GM20431 (cell line): Measurements from ENCODE around the gene CELA3B.

Experiments
- in situ Hi-C: fragments of 300-500 bp; cut with MseI, MboI; formaldehyde crosslinking; loops from one replicate; pipeline ENCODE4 v1.15.0; 2020; ENCODE audit warnings: low sequenced_read_pairs; ENCODE audit not compliant: unreplicated experiment

CELA3B gene

DNA sequence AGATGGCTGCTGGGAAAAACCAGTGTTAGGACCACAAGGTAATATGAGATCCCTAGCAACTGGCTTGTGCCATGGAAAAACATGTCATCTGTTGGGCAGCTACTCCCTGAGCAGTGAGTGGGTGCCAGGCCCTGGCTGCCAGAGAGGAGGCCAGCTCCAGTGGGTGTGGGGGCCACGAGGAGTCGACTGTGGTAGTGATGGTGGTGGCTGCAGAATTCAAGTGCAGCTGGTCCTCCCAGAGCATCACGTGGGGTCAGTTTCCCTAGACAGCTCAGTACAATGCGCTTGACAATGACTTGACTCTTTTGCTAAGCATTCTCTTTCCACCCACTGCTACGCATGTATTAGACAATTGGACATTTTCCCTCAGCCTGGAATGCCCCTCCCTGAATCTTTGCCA, 61.2 kb downstream of the CELA3B start:
- in situ Hi-C loops = no loop called here
